IMR-90 (cell line): Measurements from ENCODE around the gene LCA5L. TPM values are rescaled to one million over a fixed set of nuclear protein-coding genes. Genes with fewer than 3 reads are reported as not detected.

ENCODE experiments used
- ATAC-seq: fragments of 200-7000 bp; cut with Tn5 transposase; 2 replicates; pipeline ENCODE4 v1.9.1; 2020; ENCODE audit warnings: low read depth, mild to moderate bottlenecking, moderate library complexity
- BruUV-seq: library from RNA; stranded (reverse); fragments of 400-500 nt; replicated peaks from 2 replicates; lab custom pipeline; 2021; lab: Mats Ljungman, UMichigan
- CTCF ChIA-PET: fragments of 300-600 bp; formaldehyde crosslinking; extraction: SDS; loops from one replicate; lab custom pipeline; 2021; ENCODE audit warnings: antibody characterized with exemption; lab: Yijun Ruan, JAX
- POLR2A ChIA-PET: fragments of 300-600 bp; sonication (Branson Sonifier 250); formaldehyde crosslinking; loops from one replicate; lab custom pipeline; 2022; ENCODE audit warnings: antibody characterized with exemption; ENCODE audit not compliant: unreplicated experiment; lab: Charles Lee
- DNase-seq: peaks from one replicate; pipeline ENCODE4 v3.0.0; 2013
- H2AFZ ChIP-seq: replicated peaks from 2 replicates; pipeline ENCODE3; 2013; ENCODE audit warnings: low read length, mild to moderate bottlenecking; ENCODE audit not compliant: poor library complexity
- H2AK5ac ChIP-seq: 2 replicates; pipeline ENCODE4 v1.6.1; 2013; ENCODE audit warnings: low read depth, low read length, inconsistent platforms
- H2AK9ac ChIP-seq: replicated peaks from 2 replicates; pipeline ENCODE3; 2013; ENCODE audit warnings: mild to moderate bottlenecking, low read depth, low read length, moderate library complexity; ENCODE audit not compliant: poor library complexity
- H2BK120ac ChIP-seq: 2 replicates; pipeline ENCODE4 v1.6.1; 2013; ENCODE audit warnings: low read depth, low read length, inconsistent platforms
- H2BK15ac ChIP-seq: 3 replicates; pipeline ENCODE4 v1.6.1; 2013; ENCODE audit warnings: low read depth, low read length, inconsistent platforms
- H2BK20ac ChIP-seq: 2 replicates; pipeline ENCODE4 v1.6.1; 2013; ENCODE audit warnings: low read depth, mild to moderate bottlenecking, inconsistent platforms, low read length, moderate library complexity
- H2BK5ac ChIP-seq: 2 replicates; pipeline ENCODE4 v1.6.1; 2013; ENCODE audit warnings: mild to moderate bottlenecking, low read depth, low read length, inconsistent platforms; ENCODE audit not compliant: poor library complexity, severe bottlenecking
- H3K14ac ChIP-seq: replicated peaks from 2 replicates; pipeline ENCODE4 v1.6.1; 2013; ENCODE audit warnings: low read depth, low read length, inconsistent platforms
- H3K18ac ChIP-seq: 2 replicates; pipeline ENCODE4 v1.6.1; 2013; ENCODE audit warnings: low read depth, low read length, control low read depth
- H3K23ac ChIP-seq: 2 replicates; pipeline ENCODE4 v1.6.1; 2013; ENCODE audit warnings: low read depth, low read length, inconsistent platforms
- H3K27ac ChIP-seq: 2 replicates; pipeline ENCODE4 v1.5.1; 2013; ENCODE audit warnings: mild to moderate bottlenecking, control low read depth, low read length; ENCODE audit not compliant: insufficient read depth
- H3K27me3 ChIP-seq: 2 replicates; pipeline ENCODE4 v1.6.1; 2013; ENCODE audit warnings: low read length; ENCODE audit not compliant: control insufficient read depth, insufficient read depth
- H3K36me3 ChIP-seq: 2 replicates; pipeline ENCODE4 v1.6.1; 2013; ENCODE audit warnings: low read length, mixed read lengths; ENCODE audit not compliant: control insufficient read depth, insufficient read depth
- H3K4ac ChIP-seq: 2 replicates; pipeline ENCODE4 v1.6.1; 2013; ENCODE audit warnings: low read depth, low read length, inconsistent platforms
- H3K4me1 ChIP-seq: 2 replicates; pipeline ENCODE4 v1.6.1; 2013; ENCODE audit warnings: low read length, mixed read lengths; ENCODE audit not compliant: control insufficient read depth, insufficient read depth
- H3K4me2 ChIP-seq: 2 replicates; pipeline ENCODE4 v1.6.1; 2013; ENCODE audit warnings: low read depth, mild to moderate bottlenecking, control low read depth, low read length, moderate library complexity
- H3K4me3 ChIP-seq: 2 replicates; pipeline ENCODE4 v1.5.1; 2013; ENCODE audit warnings: low read depth, mild to moderate bottlenecking, control low read depth, low read length, moderate library complexity; ENCODE audit not compliant: insufficient read depth
- H3K56ac ChIP-seq: 2 replicates; pipeline ENCODE4 v1.6.1; 2013; ENCODE audit warnings: low read length, inconsistent platforms; ENCODE audit not compliant: insufficient read depth; ENCODE audit errors: extremely low read depth
- H3K79me1 ChIP-seq, 2 experiments: 2 replicates each; pipeline ENCODE4 v1.6.1; 2013; ENCODE audit warnings: low read length in 2 of 2, inconsistent platforms in 1 of 2, low read depth in 1 of 2
- H3K9ac ChIP-seq: 2 replicates; pipeline ENCODE4 v1.6.1; 2013; ENCODE audit warnings: low read depth, low read length, control low read depth
- H3K9me1 ChIP-seq: 2 replicates; pipeline ENCODE4 v1.6.1; 2013; ENCODE audit warnings: low read length, inconsistent platforms; ENCODE audit not compliant: insufficient read depth
- H3K9me3 ChIP-seq: 2 replicates; pipeline ENCODE4 v1.6.1; 2013; ENCODE audit warnings: low read length; ENCODE audit not compliant: control insufficient read depth, insufficient read depth
- H4K20me1 ChIP-seq: 2 replicates; pipeline ENCODE4 v1.6.1; 2013; ENCODE audit warnings: low read length, inconsistent platforms; ENCODE audit not compliant: insufficient read depth
- H4K5ac ChIP-seq: 2 replicates; pipeline ENCODE4 v1.6.1; 2013; ENCODE audit warnings: mild to moderate bottlenecking, low read depth, low read length, control low read depth
- H4K8ac ChIP-seq, 2 experiments: 2 replicates each; pipeline ENCODE4 v1.6.1; 2013; ENCODE audit warnings: low read depth in 2 of 2, low read length in 2 of 2, control low read depth in 1 of 2, inconsistent platforms in 1 of 2
- H4K91ac ChIP-seq: 2 replicates; pipeline ENCODE4 v1.6.1; 2013; ENCODE audit warnings: low read depth, low read length, inconsistent platforms; ENCODE audit not compliant: insufficient read depth
- CEBPB ChIP-seq: IDR thresholded peaks from 2 replicates; pipeline ENCODE4 v1.6.1; 2012; ENCODE audit warnings: low read depth, low read length, improper control_type of control experiment
- NFE2L2 ChIP-seq: fragments of 150-350 bp; IDR thresholded peaks from 2 replicates; pipeline ENCODE4 v1.6.1; 2016; ENCODE audit warnings: low read depth, mild to moderate bottlenecking, low read length
- WGBS, 2 experiments: methylation state at CpG; one replicate each; pipeline versions ENCODE4 v1.1.5 to v1.1.7; 2013; ENCODE audit warnings: missing lambda C conversion rate in 2 of 2; ENCODE audit not compliant: insufficient read length in 1 of 2; ENCODE audit errors: extremely low coverage in 2 of 2; 5-methylcytosine and 5-hydroxymethylcytosine counted together
- dilution Hi-C: fragments of 300-500 bp; cut with HindIII; formaldehyde crosslinking; loops from one replicate; pipeline ENCODE4 v1.14.3; 2018; ENCODE audit warnings: low sequenced_read_pairs; ENCODE audit not compliant: unreplicated experiment
- in situ Hi-C: fragments of 300-500 bp; cut with MboI; formaldehyde crosslinking; loops from 3 replicates; pipeline ENCODE4 v1.14.3; 2019; ENCODE audit warnings: low sequenced_read_pairs, inconsistent platforms, mixed read lengths
- intact Hi-C: fragments of 100-400 bp; cut with micrococcal nuclease; formaldehyde crosslinking; loops from 2 replicates; pipeline ENCODE4 v1.10.0; 2022
- polyA plus RNA-seq, 3 experiments: library from polyadenylated mRNA; depleted of rRNA; stranded (reverse); fragments of >200 nt; gene quantifications; 2 replicates each; pipeline ENCODE4 v1.2.3, GENCODE V29; 2012; ENCODE audit warnings: low replicate concordance in 1 of 3
- total RNA-seq: library from RNA; depleted of rRNA; stranded (reverse); fragments of >200 nt; gene quantifications from 2 replicates; pipeline ENCODE4 v1.2.3, GENCODE V29; 2012
- TF ChIP-seq, protein P1 (sequence below): fragments of 150-350 bp; IDR thresholded peaks from 2 replicates; pipeline ENCODE4 v1.6.1; 2016; ENCODE audit warnings: low read depth, mild to moderate bottlenecking, low read length, moderate library complexity, borderline replicate concordance

The LCA5L gene
- total and polyA plus RNA-seq, 2 of the 4 experiments (the other 2 are of a cell fraction), result 0.18 to 0.26 TPM

DNA sequence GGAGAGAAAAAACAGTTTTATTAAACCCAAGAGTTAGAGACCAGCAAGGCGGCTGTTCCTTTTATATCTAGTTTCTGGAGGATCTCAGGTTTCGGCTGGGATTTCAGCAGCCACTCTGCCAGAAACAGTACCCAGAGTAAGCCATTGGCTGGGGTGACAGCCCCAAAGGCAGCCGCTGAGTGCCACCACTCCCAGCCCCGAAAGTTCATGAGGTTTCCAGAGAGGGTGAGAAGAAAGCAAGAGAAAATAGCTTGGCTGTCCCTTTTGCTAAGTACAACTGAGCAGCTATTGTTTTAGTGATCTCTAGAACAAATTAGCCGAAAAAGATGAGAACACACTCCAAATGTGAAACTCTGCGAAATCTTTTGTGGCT lies 7.4 kb upstream of the LCA5L start:
- H2AK5ac ChIP-seq, result no peak overlapping the region
- dilution Hi-C loops, result no loop called here
- no peak overlapping the region for H2BK120ac ChIP-seq
- WGBS, 2 experiments, result 80% methylated on average over 3 of the region's 6 CpGs; no CpG with 5 or more reads in 1 of the 2 experiments
- no peak overlapping the region for H4K8ac ChIP-seq
- H3K18ac ChIP-seq, result no peak overlapping the region
- no peak overlapping the region for H3K4me2 ChIP-seq
- no peak overlapping the region for H3K14ac ChIP-seq
- in situ Hi-C loops, result no loop called here
- no peaks in the 10 kb centered on the region for H3K79me1 ChIP-seq
- POLR2A ChIA-PET, result no interaction called here
- intact Hi-C loops, result no loop called here
- no peaks in the 10 kb centered on the region for H3K9me3 ChIP-seq
- no peak overlapping the region for H2AK9ac ChIP-seq
- H3K56ac ChIP-seq, result no peak overlapping the region
- H4K20me1 ChIP-seq, result no peaks in the 10 kb centered on the region
- H3K23ac ChIP-seq, result no peak overlapping the region
- 0 out of 2 replicates have a peak, but pooled peaks cover 3% of the 10 kb centered on the region for H3K9me1 ChIP-seq
- no peak overlapping the region for H4K5ac ChIP-seq
- CTCF ChIA-PET, result interaction anchor here (0.6 to 0.9 kb wide), 2 partner anchors 11 to 315 kb away, joined by 3 read pairs; no protein-coding TSS in a partner anchor
- no peak overlapping the region for H2AFZ ChIP-seq
- H3K9ac ChIP-seq, result no peak overlapping the region
- no peak overlapping the region for H3K27ac ChIP-seq
- DNase-seq (no peak), ATAC-seq (no peak; the same call in 1 of the 2 replicates)
- H3K4me3 ChIP-seq, result no peak overlapping the region
- H3K4ac ChIP-seq, result no peak overlapping the region
- no peak overlapping the region for H2BK15ac ChIP-seq
- H2BK20ac ChIP-seq, result no peak overlapping the region
- H3K27me3 ChIP-seq, result peaks cover 2% of the 10 kb centered on the region
- no peaks in the 10 kb centered on the region for H3K36me3 ChIP-seq
- TF ChIP-seq, protein P1, sequence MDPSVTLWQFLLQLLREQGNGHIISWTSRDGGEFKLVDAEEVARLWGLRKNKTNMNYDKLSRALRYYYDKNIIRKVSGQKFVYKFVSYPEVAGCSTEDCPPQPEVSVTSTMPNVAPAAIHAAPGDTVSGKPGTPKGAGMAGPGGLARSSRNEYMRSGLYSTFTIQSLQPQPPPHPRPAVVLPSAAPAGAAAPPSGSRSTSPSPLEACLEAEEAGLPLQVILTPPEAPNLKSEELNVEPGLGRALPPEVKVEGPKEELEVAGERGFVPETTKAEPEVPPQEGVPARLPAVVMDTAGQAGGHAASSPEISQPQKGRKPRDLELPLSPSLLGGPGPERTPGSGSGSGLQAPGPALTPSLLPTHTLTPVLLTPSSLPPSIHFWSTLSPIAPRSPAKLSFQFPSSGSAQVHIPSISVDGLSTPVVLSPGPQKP, result no peak
- TF ChIP-seq CEBPB, result no peak
- no peak for TF ChIP-seq NFE2L2
- no peak overlapping the region for H4K91ac ChIP-seq
- no peaks in the 10 kb centered on the region; the same call in none of the 2 replicates for H3K4me1 ChIP-seq
- TSS peak; percentile 50 for BruUV-seq
- H2BK5ac ChIP-seq, result no peak overlapping the region
